ENCODE measurements around the gene SPEM2.
"Not testable (repeated sequence)": the region's sequence is repeated elsewhere in the genome, so short reads cannot be mapped to it uniquely, and the experiment has no call there.

Gene SPEM2

DNA sequence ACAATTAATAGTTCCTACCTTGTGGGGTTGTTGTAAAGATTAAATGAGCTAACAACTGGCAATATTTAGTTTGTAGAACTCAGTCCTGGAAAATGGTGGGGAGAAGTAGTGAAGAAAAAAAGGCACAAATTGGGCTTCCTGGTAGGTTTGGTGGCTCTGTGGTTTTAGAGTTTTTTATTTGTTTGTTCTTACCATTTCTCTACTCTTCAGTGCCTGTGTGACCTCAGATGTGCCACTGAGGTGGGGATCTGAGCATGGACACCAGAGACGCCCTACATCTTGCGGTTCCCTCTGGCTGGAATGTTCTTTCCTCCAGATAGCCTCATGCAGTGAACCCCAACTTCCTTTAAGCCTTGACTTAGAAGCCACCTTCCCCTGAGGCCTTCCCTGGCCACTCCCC is 46.3 kb downstream of the SPEM2 start:
- no peak for DNase-seq (ENCODE audit: low read depth, low spot score)

DNA sequence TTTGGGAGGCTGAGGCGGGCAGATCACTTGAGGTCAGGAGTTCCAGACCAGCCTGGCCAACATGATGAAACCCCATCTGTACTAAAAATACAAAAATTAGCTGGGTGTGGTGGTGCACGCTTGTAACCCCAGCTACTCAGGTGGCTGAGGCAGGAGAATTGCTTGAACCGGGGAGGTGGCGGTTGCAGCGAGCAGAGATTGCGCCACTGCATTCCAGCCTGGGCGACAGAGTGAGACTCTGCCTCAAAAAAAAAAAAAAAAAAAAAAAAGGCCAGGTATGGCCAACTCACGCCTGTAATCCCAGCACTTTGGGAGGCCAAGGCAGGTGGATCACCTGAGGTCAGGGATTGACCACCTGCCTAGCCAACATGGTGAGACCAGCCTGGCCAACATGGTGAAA is 49.4 kb downstream of the SPEM2 start:
- DNase-seq (ENCODE audit: low read depth, low spot score), result not testable (repeated sequence)

DNA sequence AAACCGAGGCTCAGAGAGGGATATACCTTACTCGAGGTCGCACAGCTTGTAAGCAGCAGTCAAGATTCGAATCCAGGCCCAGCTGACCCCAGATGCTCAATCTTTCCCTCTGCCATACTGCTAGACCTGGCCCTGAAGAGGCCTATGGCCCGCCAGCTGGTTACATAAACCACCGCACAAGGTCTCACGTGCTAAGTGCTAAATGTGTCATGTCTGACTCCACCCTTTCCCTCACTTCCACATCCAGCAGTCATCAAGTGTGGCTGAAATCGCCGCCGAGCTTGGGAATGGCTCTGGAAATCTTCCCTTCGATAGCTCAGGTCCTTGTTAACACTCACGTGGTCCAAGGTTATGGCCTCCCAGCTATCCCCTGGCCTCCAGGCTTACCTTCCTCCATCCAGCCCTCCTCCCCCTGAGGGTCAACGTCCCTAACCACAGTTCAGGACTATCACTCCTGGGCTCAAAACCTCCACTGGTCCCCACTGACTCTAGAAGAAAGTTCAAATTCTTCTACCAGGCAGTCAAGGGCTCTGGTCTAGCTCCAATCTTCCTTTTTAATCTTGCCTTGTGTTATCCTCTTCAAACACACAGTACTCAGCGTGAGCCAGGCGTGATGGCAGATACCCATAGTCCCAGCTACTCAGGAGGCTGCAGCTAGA is 50.5 kb downstream of the SPEM2 start:
- no peak for DNase-seq (ENCODE audit: low read depth, low spot score)

DNA sequence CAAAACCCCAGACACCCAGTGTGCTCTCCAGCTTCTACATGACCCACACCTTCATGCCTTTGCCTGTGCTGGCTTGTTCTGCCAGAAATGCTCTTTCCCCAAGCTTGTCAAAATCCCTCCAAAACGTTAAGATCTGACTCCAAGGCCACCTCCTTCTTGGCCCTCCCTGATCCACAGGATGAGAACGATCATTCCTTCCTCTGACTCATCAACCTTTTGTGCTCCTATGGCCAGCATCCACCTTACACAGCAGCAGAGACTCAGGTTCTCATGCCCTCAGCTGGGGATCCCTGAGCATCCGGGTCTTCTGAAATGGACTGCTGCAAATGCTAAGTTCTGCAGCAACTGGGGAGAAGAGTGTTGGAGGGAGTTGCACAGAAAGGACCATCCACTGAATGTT is 51.1 kb downstream of the SPEM2 start:
- DNase-seq (ENCODE audit: low read depth, low spot score), result no peak

DNA sequence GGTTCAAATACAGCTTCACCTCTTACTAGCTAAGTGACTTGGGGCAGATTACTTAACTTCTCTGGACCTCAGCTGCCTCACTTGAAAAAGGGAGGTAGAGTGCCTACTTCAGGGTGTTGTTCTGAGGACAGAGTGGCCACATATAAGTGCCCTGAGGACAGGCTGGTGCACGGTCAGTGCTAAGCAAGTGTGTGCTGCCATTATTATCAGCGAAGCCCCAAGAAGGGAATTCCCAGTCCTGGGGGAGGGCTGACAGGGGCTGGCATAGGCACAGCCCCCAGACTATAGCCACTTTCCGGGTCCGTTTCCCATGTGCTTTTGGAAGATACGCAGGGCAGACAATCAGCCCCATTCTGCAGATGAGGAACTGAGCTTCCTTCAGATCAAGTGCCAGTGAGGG is 51.5 kb downstream of the SPEM2 start:
- DNase-seq (ENCODE audit: low read depth, low spot score), result no peak
